Hepatocyte (in vitro differentiated cells): ENCODE measurements around the gene TNFRSF21. TPM values are rescaled to one million over a fixed set of nuclear protein-coding genes. Genes with fewer than 3 reads are reported as not detected.

ENCODE experiments used
- DNase-seq: peaks from one replicate; pipeline ENCODE4 v3.0.0-alpha.2; 2016; ENCODE audit warnings: low spot score
- H2AFZ ChIP-seq: fragments of 200-600 bp; sonication (generic); 2 replicates; pipeline ENCODE4 v1.6.0; 2016; ENCODE audit warnings: antibody characterized with exemption, mild to moderate bottlenecking
- H3K27ac ChIP-seq: fragments of 200-600 bp; sonication (generic); 2 replicates; pipeline ENCODE4 v1.5.1; 2016; ENCODE audit warnings: mild to moderate bottlenecking
- H3K27me3 ChIP-seq: fragments of 200-600 bp; sonication (generic); 2 replicates; pipeline ENCODE4 v1.6.1; 2016
- H3K36me3 ChIP-seq: fragments of 200-600 bp; sonication (generic); replicated peaks from 2 replicates; pipeline ENCODE4 v1.5.1; 2016; ENCODE audit warnings: low read depth; ENCODE audit not compliant: insufficient read depth
- H3K4me1 ChIP-seq: fragments of 200-600 bp; sonication (generic); 2 replicates; pipeline ENCODE4 v1.5.1; 2016; ENCODE audit warnings: mild to moderate bottlenecking, moderate library complexity; ENCODE audit not compliant: insufficient read depth
- H3K4me2 ChIP-seq: fragments of 200-600 bp; sonication (generic); 2 replicates; pipeline ENCODE4 v1.6.0; 2016
- H3K4me3 ChIP-seq: fragments of 200-600 bp; sonication (generic); 2 replicates; pipeline ENCODE4 v1.5.1; 2016; ENCODE audit warnings: mild to moderate bottlenecking
- H3K79me2 ChIP-seq: fragments of 200-600 bp; sonication (generic); 2 replicates; pipeline ENCODE4 v1.6.0; 2017; ENCODE audit warnings: mild to moderate bottlenecking
- H3K9me2 ChIP-seq: fragments of 200-600 bp; sonication (generic); replicated peaks from 2 replicates; pipeline ENCODE4 v1.6.0; 2017; ENCODE audit warnings: mild to moderate bottlenecking; ENCODE audit not compliant: insufficient read depth
- H3K9me3 ChIP-seq: fragments of 200-600 bp; sonication (generic); 2 replicates; pipeline ENCODE4 v1.5.1; 2016; ENCODE audit warnings: low read depth, mild to moderate bottlenecking
- H4K20me1 ChIP-seq: fragments of 200-600 bp; sonication (generic); 2 replicates; pipeline ENCODE4 v1.6.0; 2016; ENCODE audit warnings: mild to moderate bottlenecking; ENCODE audit not compliant: insufficient read depth, poor library complexity, severe bottlenecking
- EZH2 ChIP-seq: fragments of 200-600 bp; sonication (generic); IDR thresholded peaks from 2 replicates; pipeline ENCODE4 v1.6.1; 2016; ENCODE audit warnings: antibody characterized with exemption, mild to moderate bottlenecking, borderline replicate concordance
- EZH2phosphoT487 ChIP-seq: fragments of 200-600 bp; sonication (generic); IDR thresholded peaks from one replicate; pipeline ENCODE4 v1.6.1; 2018; ENCODE audit warnings: antibody characterized with exemption, mild to moderate bottlenecking, low read depth, moderate library complexity; ENCODE audit not compliant: unreplicated experiment, severe bottlenecking
- WGBS: methylation state at CpG from one replicate; pipeline ENCODE4 v1.1.6; 2016; ENCODE audit warnings: low lambda C conversion rate; ENCODE audit errors: missing lambda C conversion rate; 5-methylcytosine and 5-hydroxymethylcytosine counted together
- polyA plus RNA-seq: library from polyadenylated mRNA; unstranded; fragments of >200 nt; fragmentation: Nextera tagmentation; extraction: Ambion mirVana; gene quantifications from 2 replicates; pipeline ENCODE4 v1.2.1, GENCODE V29; 2016
- total RNA-seq: library from RNA; depleted of rRNA; stranded (reverse); fragments of >200 nt; gene quantifications from 2 replicates; pipeline ENCODE4 v1.2.3, GENCODE V29; 2014
- TF ChIP-seq, protein P1 (sequence below): fragments of 200-600 bp; sonication (generic); IDR thresholded peaks from 2 replicates; pipeline ENCODE4 v1.5.1; 2016; ENCODE audit warnings: antibody characterized with exemption, mild to moderate bottlenecking; ENCODE audit not compliant: poor library complexity

Gene TNFRSF21
- total and polyA plus RNA-seq, 2 experiments from 2014 or later: 52.1 to 104 TPM

DNA sequence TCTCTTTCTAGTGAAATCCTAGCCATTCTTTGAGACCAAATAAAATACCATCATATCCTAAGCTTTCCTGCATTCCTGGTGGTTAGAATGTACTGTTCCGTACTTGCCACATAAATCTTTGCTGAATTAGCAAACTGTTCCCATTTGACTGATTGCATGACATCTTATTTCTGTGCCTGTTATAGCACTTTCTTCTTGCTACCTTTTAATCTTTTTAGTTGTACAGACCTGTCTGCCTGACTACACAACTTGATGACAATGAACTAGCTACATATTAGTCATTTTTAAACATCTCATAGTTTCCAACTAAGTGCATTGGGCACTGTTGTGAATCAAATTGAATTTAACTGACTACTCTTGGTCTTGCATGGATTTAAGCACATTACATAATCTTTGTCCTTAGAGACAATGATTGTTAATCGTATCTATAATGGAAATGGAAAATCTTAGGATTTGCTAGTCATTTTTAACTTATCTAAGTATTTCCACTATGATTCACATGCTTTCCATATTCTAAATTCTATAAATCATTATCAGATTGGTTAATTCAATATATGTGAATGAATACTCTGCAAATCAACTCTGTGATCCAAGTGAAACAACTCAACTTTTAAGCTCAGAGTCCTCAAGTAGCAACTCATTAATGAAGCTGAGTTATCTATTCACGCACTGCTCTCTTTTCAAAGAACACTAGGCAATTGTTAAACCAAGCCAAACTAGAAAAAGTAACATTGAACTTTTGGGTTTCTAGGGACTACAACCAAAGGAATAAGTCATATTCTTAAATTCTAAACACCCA lies 109.0 kb downstream of the TNFRSF21 start:
- WGBS: 73% methylated on average over 3 of the region's 3 CpGs

DNA sequence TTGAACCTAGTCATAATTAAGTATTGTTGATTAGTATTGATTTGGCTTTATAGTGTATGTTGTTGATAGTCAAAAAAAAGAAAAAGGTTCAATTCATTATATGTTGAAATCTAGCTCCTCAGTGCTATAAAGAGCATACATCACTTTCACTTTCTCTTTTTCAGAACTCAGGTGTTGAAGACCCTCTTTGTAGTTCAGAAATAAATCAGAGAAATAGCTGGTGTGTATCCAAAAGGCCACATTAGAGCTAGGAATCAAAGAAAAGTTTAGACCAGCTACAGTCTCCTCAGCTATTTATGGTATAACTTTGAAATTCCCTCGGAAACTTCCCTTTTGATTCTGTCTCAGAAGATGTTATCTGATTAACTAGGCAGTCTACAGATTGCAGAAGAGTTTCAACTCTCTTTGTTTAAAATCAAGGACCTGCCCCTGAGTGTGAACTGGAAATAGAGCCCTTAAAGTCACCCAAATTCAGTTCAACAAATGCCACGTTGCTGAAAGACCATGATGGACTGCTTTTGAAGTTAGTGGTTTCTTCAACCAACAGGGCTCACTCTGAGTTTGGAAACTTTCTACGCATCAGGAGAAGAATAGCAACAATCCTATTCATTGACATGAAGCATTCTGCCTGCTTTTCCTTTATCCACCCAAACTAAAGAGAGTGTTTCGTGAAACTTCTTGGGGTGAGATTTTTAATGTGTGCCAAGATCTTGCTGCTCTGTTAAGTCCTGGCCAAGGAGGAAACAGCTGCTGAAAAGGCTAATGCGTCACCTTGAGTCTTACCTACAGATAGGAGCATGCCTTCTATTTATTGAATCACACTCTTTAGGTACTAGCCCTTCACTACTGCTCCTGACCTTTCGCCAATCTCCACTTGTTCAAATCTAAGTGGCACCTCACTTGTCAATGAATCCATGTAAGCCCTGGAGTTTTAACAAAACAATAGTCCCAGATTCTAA lies 111.7 kb downstream of the TNFRSF21 start:
- WGBS: 75% methylated on average over 6 of the region's 6 CpGs
- DNase-seq: no peak
- Histone ChIP-seq H3K4me1 (peaks cover 7% of the 10 kb centered on the region), H2AFZ (peak overlapping the region; percentile 20), H3K4me2 (peak overlapping the region; percentile 59), H3K36me3 (no peaks in the 10 kb centered on the region), H4K20me1 (no peaks in the 10 kb centered on the region), H3K79me2 (no peaks in the 10 kb centered on the region), H3K9me3 (no peaks in the 10 kb centered on the region), H3K27ac (peak overlapping the region; percentile 4), H3K4me3 (no peak overlapping the region), H3K27me3 (no peaks in the 10 kb centered on the region), H3K9me2 (no peaks in the 10 kb centered on the region)
- TF ChIP-seq EZH2phosphoT487 (no peak), EZH2 (no peak)
- TF ChIP-seq, protein P1, sequence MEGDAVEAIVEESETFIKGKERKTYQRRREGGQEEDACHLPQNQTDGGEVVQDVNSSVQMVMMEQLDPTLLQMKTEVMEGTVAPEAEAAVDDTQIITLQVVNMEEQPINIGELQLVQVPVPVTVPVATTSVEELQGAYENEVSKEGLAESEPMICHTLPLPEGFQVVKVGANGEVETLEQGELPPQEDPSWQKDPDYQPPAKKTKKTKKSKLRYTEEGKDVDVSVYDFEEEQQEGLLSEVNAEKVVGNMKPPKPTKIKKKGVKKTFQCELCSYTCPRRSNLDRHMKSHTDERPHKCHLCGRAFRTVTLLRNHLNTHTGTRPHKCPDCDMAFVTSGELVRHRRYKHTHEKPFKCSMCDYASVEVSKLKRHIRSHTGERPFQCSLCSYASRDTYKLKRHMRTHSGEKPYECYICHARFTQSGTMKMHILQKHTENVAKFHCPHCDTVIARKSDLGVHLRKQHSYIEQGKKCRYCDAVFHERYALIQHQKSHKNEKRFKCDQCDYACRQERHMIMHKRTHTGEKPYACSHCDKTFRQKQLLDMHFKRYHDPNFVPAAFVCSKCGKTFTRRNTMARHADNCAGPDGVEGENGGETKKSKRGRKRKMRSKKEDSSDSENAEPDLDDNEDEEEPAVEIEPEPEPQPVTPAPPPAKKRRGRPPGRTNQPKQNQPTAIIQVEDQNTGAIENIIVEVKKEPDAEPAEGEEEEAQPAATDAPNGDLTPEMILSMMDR: no peak

More for the DNA sequence above, 109.0 kb downstream of the TNFRSF21 start:
- no peaks in the 10 kb centered on the region for H3K79me2 ChIP-seq
- no peak overlapping the region for H3K27ac ChIP-seq
- H3K9me3 ChIP-seq: no peaks in the 10 kb centered on the region
- no peaks in the 10 kb centered on the region for H4K20me1 ChIP-seq
- no peak overlapping the region for H2AFZ ChIP-seq
- TF ChIP-seq EZH2: no peak
- TF ChIP-seq, protein P1: no peak
- TF ChIP-seq EZH2phosphoT487: no peak
- no peak overlapping the region for H3K4me3 ChIP-seq
- no peaks in the 10 kb centered on the region for H3K27me3 ChIP-seq
- peaks cover 7% of the 10 kb centered on the region for H3K4me1 ChIP-seq
- no peak overlapping the region for H3K4me2 ChIP-seq
- no peak for DNase-seq
- H3K9me2 ChIP-seq: no peaks in the 10 kb centered on the region
- H3K36me3 ChIP-seq: no peaks in the 10 kb centered on the region

DNA sequence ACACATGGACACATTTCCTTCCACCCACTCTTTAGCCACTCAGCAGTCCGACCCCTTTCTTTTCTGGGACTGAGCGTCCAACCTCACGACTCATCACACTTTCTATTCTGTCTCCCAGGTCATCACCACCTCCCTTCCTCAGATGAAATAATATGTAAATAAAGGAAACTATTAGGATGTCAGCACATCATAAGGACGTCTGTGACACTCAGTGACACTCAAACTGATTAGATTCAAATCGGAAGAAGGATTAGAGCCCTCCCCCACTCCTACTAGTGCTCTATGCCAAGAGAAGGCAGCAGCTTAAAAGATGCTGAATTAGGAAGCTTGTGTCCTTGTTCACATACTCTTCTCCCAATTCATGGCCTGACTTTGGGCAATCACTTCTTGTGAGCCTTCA lies 113.6 kb downstream of the TNFRSF21 start:
- Histone ChIP-seq H3K9me3 (no peaks in the 10 kb centered on the region), H3K27ac (no peak overlapping the region), H3K27me3 (no peaks in the 10 kb centered on the region), H3K9me2 (no peaks in the 10 kb centered on the region), H3K36me3 (no peaks in the 10 kb centered on the region), H2AFZ (no peak overlapping the region), H3K4me3 (no peak overlapping the region), H3K4me1 (peaks cover 5% of the 10 kb centered on the region), H3K79me2 (no peaks in the 10 kb centered on the region), H3K4me2 (no peak overlapping the region), H4K20me1 (no peaks in the 10 kb centered on the region)
- TF ChIP-seq, protein P1: no peak
- no peak for TF ChIP-seq EZH2phosphoT487
- TF ChIP-seq EZH2: no peak
- 81% methylated on average over 5 of the region's 5 CpGs for WGBS
- DNase-seq: no peak
